H1 (cell line): ENCODE data around the gene FAM120A. TPM values are rescaled to one million over a fixed set of nuclear protein-coding genes. Genes with fewer than 3 reads are reported as not detected.

Source experiments
- CHD7 ChIP-seq: fragments of 300-600 bp; sonication (generic); IDR thresholded peaks from 2 replicates; pipeline ENCODE4 v1.7.1; 2012; ENCODE audit warnings: low read length, moderate library complexity, mild to moderate bottlenecking, inconsistent platforms; ENCODE audit not compliant: insufficient replicate concordance
- CTBP2 ChIP-seq: IDR thresholded peaks from 2 replicates; pipeline ENCODE4 v1.7.0; 2011; ENCODE audit warnings: borderline replicate concordance, mild to moderate bottlenecking, moderate library complexity, mixed read lengths, low read length; ENCODE audit not compliant: insufficient read depth, insufficient read length
- RFX5 ChIP-seq: IDR thresholded peaks from 2 replicates; pipeline ENCODE4 v1.6.1; 2011; ENCODE audit warnings: low read depth, low read length, improper control_type of control experiment, borderline replicate concordance
- polyA plus RNA-seq, 7 experiments: library from polyadenylated mRNA; depleted of rRNA in 3 of 7; stranded (reverse) in 5 of 7; unstranded in 2 of 7; fragments of >200 nt in 5 of 7; fragments of 200-250 nt in 2 of 7; gene quantifications; 1 replicate in 5 of 7; 2 replicates in 1 of 7; 4 replicates in 1 of 7; pipeline versions ENCODE4 v1.2.1 to v1.2.3, GENCODE V29; 2011 to 2013; ENCODE audit warnings: missing spikeins in 2 of 7, mixed read lengths in 2 of 7
- total RNA-seq: library from RNA; stranded (reverse); fragmentation: NEBNext Ultra II Directional; extraction: Animal tissue kit (Norgen Biotek cat#: 25700); gene quantifications from 2 replicates; pipeline ENCODE4 v1.2.1, GENCODE V29; 2021

Gene FAM120A
- total and polyA plus RNA-seq, 2 of the 8 experiments (the other 6 are each of a cell fraction or from before 2014, with no cell fraction given), result 24.9 to 54.7 TPM

GRCh38 chr9:93536167-93536566 is 84.7 kb downstream of the FAM120A start (continued):
- TF ChIP-seq CTBP2 (no peak), CHD7 (no peak), RFX5 (no peak)
- TF ChIP-seq, all 59 proteins: peak for 0
